H54 (cell line): ENCODE results near the gene ACOXL.
"Not testable (repeated sequence)": the region's sequence is repeated elsewhere in the genome, so short reads cannot be mapped to it uniquely, and the experiment has no call there.

ENCODE experiments used
- DNase-seq: peaks from one replicate; pipeline ENCODE4 v3.0.0; 2011; ENCODE audit warnings: low spot score, mixed read lengths; ENCODE audit not compliant: insufficient read length
- FAIRE-seq: peaks from 3 replicates; lab custom pipeline; 2011; peaks lifted over from hg19 to GRCh38; lab: Jason Lieb, UNC
- POLR2A ChIP-seq: IDR thresholded peaks from 2 replicates; pipeline ENCODE4 v1.6.1; 2011; ENCODE audit warnings: low read depth, mild to moderate bottlenecking, low read length

ACOXL gene

DNA sequence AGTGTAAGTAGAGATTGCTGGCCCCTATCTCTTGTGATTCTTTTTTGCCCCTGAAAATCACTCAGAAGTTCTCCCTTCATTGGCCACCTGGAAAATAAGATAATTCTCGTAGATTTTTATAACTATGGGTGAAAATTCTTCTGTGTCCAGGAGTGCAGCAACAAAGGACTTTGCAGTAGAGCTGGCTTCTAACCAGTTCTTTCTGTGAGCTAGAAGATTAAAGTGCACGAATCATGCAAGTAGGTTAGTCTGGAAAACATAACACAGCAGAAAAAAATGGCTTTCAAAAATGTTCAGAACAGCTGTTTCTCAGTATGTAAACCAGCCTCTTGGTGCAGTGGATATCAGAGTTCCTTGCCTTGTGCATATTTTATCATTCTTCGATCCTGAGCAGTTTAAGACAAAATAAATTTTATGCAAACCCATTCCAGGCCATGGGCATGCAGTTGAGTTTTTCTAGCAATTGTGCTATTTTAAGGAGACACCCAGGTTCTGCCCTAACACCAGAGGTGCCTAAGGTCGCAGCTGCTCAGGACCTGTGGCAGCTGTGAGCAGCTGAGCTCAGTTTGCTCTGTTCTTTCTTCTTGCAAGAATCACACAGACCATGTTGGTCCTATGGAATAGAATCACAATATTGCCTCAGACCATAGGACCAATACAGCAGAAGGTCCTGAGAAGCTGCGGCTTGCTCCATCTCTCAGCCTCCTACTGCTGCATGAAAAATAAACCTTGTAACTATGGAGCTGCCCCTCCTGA is 307.4 kb downstream of the ACOXL start:
- TF ChIP-seq POLR2A: no peak
- FAIRE-seq: no peak
- no peak for DNase-seq

DNA sequence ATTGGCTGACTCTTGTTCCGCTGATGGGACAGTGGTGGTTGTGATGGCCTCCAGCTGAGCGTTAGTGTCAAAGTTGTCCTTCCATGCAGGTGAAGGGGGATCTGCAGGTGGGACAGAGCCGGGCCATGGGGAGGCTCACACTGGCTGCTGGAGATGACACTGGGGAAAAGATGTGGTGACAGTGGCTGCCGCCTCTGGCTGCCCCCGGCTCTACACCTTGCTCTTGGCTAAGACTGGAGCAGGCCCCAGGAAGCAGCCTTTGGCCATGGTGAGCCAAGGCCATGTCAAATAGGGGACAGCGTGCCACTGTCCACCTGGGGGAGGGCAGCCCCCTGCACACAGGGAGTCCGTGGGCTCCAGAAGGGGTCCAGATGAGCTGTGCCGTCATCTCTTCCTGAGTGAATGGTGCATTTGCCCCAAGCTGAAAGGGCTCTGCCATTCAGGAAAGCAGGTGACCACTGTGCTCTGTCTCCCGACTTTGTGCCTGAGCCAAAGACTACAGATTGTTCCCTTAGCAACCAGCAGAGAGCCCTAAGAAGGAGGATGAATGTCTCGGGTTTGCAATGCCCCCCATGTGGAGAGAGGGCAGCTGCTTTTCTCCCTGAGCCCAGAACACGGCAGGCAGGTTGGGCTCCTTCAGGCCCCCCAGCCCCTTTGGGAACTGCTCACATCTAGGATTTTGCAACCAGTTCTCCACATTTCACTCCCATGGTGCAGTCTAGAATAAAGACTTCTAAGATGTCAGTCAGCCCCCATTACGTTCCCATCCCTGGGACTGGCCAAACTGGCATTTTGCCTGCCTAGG is 309.2 kb downstream of the ACOXL start:
- DNase-seq: no peak
- TF ChIP-seq POLR2A: no peak
- no peak for FAIRE-seq

DNA sequence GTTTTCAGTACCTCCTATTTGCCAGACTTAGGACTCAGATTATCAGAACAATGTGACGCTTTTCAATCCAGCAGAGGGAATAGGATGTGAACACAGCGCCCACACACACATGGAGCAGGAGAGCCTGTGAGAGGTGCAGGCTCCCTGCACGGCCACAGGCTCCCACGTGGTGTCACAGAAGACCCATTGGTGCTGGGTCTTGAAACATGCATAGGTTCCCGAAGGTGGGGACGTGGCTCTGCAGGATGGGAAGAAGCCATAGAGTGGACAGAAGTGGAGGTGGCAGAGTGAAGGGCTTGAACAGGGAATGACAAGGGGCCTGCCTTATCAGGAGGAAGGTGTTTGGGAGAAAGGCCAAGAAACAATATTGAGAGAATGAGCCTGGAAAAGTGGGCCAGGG is 309.9 kb downstream of the ACOXL start:
- FAIRE-seq (no peak), DNase-seq (no peak)
- TF ChIP-seq POLR2A: no peak

DNA sequence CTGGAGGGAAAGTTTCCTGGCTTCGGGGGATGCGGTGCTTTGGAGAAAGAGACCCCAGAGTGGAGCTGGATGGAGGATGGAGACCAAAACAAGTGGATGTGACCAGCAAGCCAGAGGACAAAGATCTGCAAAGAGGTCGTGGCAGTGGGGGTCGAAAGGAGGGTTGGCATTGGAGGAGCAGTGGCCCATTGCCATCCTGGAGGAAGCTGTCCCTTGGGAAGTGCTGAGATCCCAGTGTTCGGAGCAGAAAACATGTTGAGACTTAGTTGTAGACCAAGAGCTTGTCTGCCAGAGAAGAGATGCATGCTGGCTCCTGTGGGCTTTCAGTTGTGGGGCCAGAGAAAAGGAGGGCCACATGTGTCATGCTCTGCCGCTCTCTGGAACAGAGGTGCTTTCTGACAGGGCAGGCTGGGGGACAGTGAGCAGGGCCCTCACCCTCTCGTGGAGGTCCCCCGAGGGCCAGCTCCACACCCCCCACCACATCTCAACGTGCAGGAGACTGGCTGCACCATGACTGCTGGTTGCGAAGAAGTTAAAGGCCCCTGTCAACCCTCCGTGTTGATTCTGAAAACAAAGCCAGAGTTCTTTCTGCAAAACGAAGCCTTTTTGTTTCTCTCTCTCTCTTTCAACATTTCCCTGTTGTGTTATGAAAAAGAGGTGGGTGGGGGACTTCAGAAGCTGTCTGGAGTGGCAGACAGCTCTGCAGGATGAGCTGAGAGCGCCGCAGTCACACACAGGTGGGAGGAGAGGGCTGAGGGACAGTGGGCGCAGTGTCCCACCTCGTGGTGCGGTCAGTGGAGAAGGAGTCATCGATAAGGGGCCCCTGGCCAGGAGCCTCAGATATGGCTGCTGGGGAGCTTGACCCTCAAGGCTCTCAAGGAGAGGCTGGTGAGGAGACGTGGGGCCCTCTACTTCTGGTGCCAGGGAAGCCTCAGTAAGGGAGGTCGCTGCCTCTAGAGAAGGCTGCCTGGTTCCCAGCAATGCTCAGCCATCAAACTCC is 310.7 kb downstream of the ACOXL start:
- FAIRE-seq (no peak), DNase-seq (no peak)
- TF ChIP-seq POLR2A: no peak

DNA sequence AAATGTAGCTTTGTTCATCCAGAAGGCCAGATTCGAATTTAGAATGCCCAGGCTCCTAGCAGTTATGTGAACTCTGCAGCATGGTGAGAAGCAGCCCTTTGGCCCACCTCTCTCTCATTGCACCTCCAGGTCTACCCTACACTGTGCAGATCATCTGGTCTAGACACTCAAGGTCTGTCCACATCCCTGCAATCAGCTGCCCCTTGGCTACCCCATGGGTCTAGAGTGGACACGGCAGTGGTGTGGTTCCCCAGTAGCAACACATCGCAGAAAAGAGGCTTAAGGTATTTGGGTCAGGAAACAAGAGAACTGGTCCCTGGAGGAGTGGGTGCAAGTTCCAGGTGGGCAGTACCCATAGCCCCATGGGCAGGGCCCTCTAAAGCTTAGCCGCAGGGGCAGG is 311.7 kb downstream of the ACOXL start:
- FAIRE-seq: no peak
- no peak for DNase-seq
- TF ChIP-seq POLR2A: no peak

DNA sequence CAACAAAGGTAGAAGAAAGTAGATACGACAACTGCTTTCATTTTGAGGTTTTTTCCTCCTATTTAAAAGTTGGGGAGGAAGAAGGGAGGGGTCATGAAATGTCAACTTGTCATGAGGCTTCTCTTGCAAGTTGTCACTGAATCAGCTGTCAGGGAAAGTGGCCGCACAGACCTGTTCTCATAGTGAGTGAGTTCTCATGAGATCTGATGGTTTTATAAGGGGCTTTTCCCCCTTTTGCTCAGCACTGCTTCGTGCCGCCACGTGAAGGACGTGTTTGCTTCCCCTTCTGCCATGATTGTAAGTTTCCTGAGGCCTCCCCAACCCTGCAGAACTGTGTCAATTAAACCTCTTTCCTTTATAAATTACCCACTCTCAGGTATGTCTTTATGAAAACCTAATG is 312.9 kb downstream of the ACOXL start:
- not testable (repeated sequence) for DNase-seq, FAIRE-seq

DNA sequence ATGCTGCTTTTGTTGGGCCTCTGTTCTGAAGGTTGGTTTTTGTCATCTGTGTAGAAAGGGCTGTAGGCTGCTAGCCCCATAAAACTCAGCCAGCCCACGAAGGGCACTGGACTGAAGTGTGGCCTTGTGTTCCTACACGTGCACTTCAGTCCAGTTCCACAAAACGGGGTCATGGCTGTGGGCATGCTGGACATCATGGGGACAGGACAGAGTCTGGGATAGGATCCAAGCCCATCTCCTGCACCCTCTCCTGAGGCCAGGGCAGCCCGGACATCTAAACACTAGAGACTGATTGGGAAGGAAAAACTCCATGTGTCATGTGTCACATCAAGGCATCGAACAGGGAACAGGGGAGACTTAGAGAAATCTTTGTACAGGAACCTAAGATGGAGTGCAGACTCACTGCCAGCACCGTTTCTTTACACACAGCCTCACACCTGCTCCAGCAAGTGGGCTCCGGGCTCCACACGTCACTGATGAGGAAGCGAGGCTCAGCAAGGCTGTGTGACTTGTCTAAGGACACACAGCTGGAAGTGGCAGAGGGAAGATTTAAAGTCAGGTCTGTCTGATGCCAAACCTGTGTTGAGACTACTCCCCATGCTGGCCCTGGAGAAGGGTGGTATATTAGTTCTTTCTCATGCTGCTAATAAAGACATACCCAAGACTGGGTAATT is 313.5 kb downstream of the ACOXL start:
- DNase-seq (no peak), FAIRE-seq (no peak)
- TF ChIP-seq POLR2A: no peak

DNA sequence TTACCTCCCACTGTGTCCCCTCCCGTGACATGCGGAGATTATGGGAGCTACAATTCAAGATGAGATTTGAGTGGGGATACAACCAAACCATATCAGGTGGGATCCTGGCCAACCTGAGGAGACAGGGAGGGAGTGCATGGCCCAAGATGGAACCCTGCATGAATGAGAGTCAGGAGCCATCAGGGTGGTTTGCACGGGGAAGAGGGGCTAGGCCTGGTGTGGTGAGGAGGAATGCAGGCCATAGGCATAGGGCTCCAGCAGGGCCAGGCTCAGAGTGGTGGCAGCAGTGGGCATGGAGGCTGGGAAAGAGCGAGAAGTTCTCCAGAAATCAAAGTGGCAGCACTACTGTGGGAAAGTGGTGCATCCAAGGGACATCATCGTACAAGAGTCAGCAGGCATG is 314.3 kb downstream of the ACOXL start:
- no peak for DNase-seq
- no peak for TF ChIP-seq POLR2A
- no peak for FAIRE-seq

DNA sequence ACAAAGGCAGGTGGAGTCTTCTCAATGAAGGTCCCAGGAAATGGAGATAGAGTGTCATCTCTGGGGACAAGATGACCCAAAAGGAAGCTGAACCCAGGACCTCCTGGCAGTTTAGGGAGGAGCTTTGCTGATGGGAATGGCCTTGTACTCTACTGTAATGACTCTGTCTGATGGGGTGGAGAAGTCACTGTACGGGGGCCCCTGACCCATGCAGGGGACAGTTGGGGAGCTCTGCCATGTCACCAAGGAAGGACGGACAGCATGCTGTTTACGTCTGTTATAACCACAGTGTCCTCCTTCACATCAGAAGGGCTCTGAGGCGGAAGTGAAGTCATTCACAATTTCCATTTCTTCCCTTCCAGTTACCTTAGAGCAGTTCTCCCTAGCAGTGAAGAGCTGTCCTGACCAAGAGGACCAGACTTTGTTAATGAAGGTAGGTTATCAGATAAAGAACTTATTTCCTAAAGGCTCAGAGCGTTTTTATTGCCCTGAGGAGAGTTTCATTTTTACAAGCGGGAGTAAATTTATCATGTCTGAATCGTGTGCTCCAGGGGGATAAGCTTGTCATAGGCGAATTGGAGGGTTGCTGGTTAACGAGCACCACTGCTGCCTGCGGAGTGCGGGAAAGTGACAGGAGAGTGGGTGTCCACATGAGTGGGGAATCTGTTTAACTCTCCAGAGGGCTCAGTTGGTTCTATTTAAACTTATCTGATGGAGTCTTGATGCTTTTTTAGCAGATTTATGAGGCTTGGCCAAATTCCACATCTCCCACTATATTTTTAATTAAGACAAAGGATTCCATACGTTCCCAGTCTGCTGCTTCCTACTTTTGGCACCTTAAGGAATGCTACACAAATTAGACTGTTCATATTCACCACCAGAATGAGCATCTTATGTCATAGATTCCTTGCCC is 316.7 kb downstream of the ACOXL start:
- FAIRE-seq: no peak
- DNase-seq: no peak
- TF ChIP-seq POLR2A: no peak

DNA sequence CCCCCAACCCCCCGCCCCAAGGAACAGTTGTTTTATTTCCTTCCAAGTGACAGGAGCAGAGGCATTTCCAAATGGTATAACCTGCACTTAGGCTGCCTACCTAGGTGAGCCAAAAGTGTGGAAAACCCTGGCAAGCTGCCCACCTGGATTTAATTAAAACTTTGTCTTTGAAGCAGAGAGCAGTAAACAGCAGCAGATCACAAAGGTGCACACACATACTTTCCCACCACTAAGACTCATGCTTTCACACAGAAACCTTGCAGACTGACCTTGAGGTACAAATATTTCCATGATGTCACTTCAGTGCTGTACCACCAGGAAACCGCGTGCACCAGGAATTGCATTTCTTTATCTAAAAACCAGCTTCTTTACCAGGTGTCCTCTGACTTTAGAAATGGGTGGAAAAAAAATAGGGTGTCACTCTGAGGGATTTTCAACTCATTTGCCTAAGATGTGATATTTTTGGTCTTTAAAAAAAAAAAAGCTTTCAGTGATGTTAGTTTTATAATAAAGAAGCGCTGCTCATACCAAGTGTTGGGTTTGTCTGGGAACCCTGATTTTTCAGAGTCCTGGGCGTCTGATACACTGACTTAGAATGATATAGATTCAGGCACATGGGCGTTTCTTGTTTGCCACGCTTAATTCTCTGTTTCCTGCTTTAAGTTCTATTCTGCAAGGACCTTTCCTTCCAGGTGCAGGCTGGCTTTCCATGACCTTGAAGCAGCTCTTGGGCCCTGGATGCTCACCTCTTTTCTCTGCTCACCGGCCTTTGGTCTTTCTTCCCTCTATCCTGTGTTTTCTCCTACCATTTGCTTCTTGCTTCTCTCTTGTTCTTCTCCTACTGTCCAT is 317.6 kb downstream of the ACOXL start:
- TF ChIP-seq POLR2A: no peak
- FAIRE-seq (no peak), DNase-seq (no peak)

DNA sequence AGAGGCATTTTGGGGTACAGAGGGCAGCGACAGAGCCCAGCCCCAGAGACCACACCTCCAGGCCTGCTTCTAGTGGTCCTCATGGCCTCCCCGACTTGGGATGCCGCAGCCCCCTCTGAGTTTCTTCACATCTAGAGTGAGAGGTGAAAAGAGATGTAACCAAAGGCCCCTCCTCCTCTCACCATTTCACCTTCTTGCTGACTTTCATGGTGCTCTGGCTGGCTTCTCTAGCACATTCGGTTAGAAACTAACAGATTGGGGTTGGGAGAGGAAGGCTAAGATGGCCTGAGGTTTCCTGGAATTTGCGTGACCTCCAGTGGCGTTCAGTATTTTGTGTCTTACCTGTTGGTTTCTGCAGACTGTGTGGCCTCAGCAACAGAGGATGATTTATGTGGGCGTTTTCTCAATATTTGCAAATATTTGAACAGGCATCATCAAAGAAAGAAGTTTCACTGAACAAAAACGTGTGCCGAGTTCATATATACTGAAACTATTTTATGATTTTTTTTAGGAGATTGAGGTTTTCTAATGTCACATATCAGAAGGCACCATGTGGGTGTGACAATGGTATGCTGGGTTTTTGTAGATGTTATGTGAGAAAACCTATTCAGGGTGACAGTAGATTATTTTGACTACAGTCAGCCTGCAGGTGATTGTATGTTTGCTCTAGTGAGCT is 318.5 kb downstream of the ACOXL start:
- FAIRE-seq (no peak), DNase-seq (no peak)
- TF ChIP-seq POLR2A: no peak
